Gastroesophageal sphincter (tissue), 4 donors: ENCODE data around the gene EHD1. TPM values are rescaled to one million over a fixed set of nuclear protein-coding genes. Genes with fewer than 3 reads are reported as not detected.
A peak's percentile ranks its signal among the peaks of the same experiment; 100 is the strongest.

ENCODE experiments used
- ATAC-seq: fragments of 150-250 bp; one replicate; pipeline ENCODE4 v1.9.1; 2016; ENCODE audit warnings: mild to moderate bottlenecking, moderate library complexity
- H3K27ac ChIP-seq, 4 donors: fragments of 200-600 bp; sonication (generic) in 3 of 4; 1 replicate in 3 of 4; 2 replicates in 1 of 4; pipeline ENCODE4 v1.5.1; 2016 to 2019
- H3K27me3 ChIP-seq: fragments of 200-600 bp; sonication (generic); one replicate; pipeline ENCODE4 v1.5.1; 2019
- H3K36me3 ChIP-seq, 2 donors: fragments of 200-600 bp; sonication (generic); one replicate each; pipeline ENCODE4 v1.5.1; 2019; ENCODE audit warnings: control low read depth in 1 of 2
- H3K4me1 ChIP-seq, 3 donors: fragments of 200-600 bp; sonication (generic); 1 replicate in 2 of 3; 2 replicates in 1 of 3; pipeline ENCODE4 v1.5.1; 2016 to 2019; ENCODE audit warnings: control low read depth in 2 of 3
- H3K4me3 ChIP-seq, 2 donors: fragments of 200-600 bp; sonication (generic); one replicate each; pipeline ENCODE4 v1.5.1; 2019; ENCODE audit warnings: mild to moderate bottlenecking in 1 of 2, moderate library complexity in 1 of 2
- H3K9me3 ChIP-seq, 3 donors: fragments of 200-600 bp; sonication (generic); one replicate each; pipeline ENCODE4 v1.5.1; 2017 to 2019; ENCODE audit warnings: control low read depth in 2 of 3
- CTCF ChIP-seq, 4 experiments: fragments of 200-600 bp in 2 of 4; fragments of 450-650 bp in 2 of 4; sonication (generic) in 1 of 4; IDR thresholded peaks; one replicate each; pipeline ENCODE4 v1.5.1; 2017 to 2019; ENCODE audit warnings: antibody characterized with exemption in 4 of 4, mild to moderate bottlenecking in 2 of 4, moderate library complexity in 2 of 4
- EP300 ChIP-seq: sonication (generic); formaldehyde crosslinking; IDR thresholded peaks from one replicate; pipeline ENCODE4 v1.6.1; 2017; ENCODE audit warnings: antibody characterized with exemption, mild to moderate bottlenecking
- POLR2A ChIP-seq, 2 donors: fragments of 450-650 bp; IDR thresholded peaks; one replicate each; pipeline ENCODE4 v1.6.1; 2017; ENCODE audit warnings: antibody characterized with exemption in 2 of 2, mild to moderate bottlenecking in 2 of 2, moderate library complexity in 1 of 2
- POLR2AphosphoS5 ChIP-seq: sonication (generic); formaldehyde crosslinking; IDR thresholded peaks from one replicate; pipeline ENCODE4 v1.6.1; 2017; ENCODE audit warnings: antibody characterized with exemption
- WGBS, 2 donors: methylation state at CpG; one replicate each; pipeline ENCODE4 v1.1.5; 2018; ENCODE audit warnings: low coverage in 1 of 2; 5-methylcytosine and 5-hydroxymethylcytosine counted together
- total RNA-seq, 4 donors: library from RNA; depleted of rRNA; stranded (reverse); fragments of >200 nt; gene quantifications; one replicate each; pipeline ENCODE4 v1.1.0, GENCODE V29; 2016

EHD1 gene
- total RNA-seq, 4 donors from 2014 or later, result 92.1 to 188 (median 101) TPM

- H3K4me3 ChIP-seq, result no peak overlapping the region
- peaks cover 0 to 29% of the 10 kb centered on the region in 2 donors for H3K36me3 ChIP-seq
- H3K27ac ChIP-seq, result peak overlapping the region in 3 of 4 donors; percentile 97 to 98 (median 97)
- 75 to 86% methylated on average over 5 to 6 of the region's 6 CpGs for WGBS, 2 donors
- TF ChIP-seq POLR2AphosphoS5 (no peak), POLR2A (IDR thresholded peaks at IDR 0.05) (no peak), CTCF (IDR thresholded peaks at IDR 0.05) (no peak), EP300 (no peak)
- H3K9me3 ChIP-seq, result no peaks in the 10 kb centered on the region
- ATAC-seq, result no peak
- no peaks in the 10 kb centered on the region for H3K27me3 ChIP-seq
- H3K4me1 ChIP-seq, result peaks cover 11 to 100% (median 63%) of the 10 kb centered on the region in 3 donors
These were observed 17.0 kb downstream of the EHD1 start for GRCh38 chr11:64861227-64861975.

GRCh38 chr11:64859542-64860414 lies 18.6 kb downstream of the EHD1 start:
- H3K9me3 ChIP-seq, result no peaks in the 10 kb centered on the region
- H3K4me3 ChIP-seq, result no peak overlapping the region
- H3K27ac ChIP-seq, result peak overlapping the region in 3 of 4 donors; percentile 78 to 97 (median 97)
- ATAC-seq, result no peak
- H3K4me1 ChIP-seq, result peaks cover 15 to 100% (median 67%) of the 10 kb centered on the region in 3 donors
- H3K27me3 ChIP-seq, result no peaks in the 10 kb centered on the region
- 70 to 93% methylated on average over 1 to 3 of the region's 33 CpGs for whole genome bisulfite sequencing, 2 donors
- no peak for TF ChIP-seq EP300
- TF ChIP-seq POLR2AphosphoS5, result no peak
- no peak for TF ChIP-seq CTCF (IDR thresholded peaks at IDR 0.05)
- H3K36me3 ChIP-seq, result peaks cover 0 to 30% of the 10 kb centered on the region in 2 donors

- peaks cover 15 to 100% (median 67%) of the 10 kb centered on the region in 3 donors for H3K4me1 ChIP-seq
- no peaks in the 10 kb centered on the region for H3K9me3 ChIP-seq
- no peak overlapping the region for H3K4me3 ChIP-seq
- no peak for TF ChIP-seq POLR2AphosphoS5
- no peak for TF ChIP-seq EP300
- TF ChIP-seq POLR2A (IDR thresholded peaks at IDR 0.05), result no peak
- no peak for TF ChIP-seq CTCF (IDR thresholded peaks at IDR 0.05)
- no CpG with 5 or more reads among the region's 19 CpGs for WGBS, 2 donors
- H3K27ac ChIP-seq, result peak overlapping the region in 3 of 4 donors; percentile 78 to 97 (median 97)
- peaks cover 0 to 41% of the 10 kb centered on the region in 2 donors for H3K36me3 ChIP-seq
- no peak for ATAC-seq
- H3K27me3 ChIP-seq, result no peaks in the 10 kb centered on the region
These were observed 19.8 kb downstream of the EHD1 start for GRCh38 chr11:64858467-64859263.

GRCh38 chr11:64857485-64857884 lies 20.9 kb downstream of the EHD1 start:
- TF ChIP-seq POLR2A (IDR thresholded peaks at IDR 0.05) (no peak), CTCF (IDR thresholded peaks at IDR 0.05) (no peak), EP300 (no peak), POLR2AphosphoS5 (no peak)
- Histone ChIP-seq H3K4me3 (no peak overlapping the region), H3K4me1 (peaks cover 15 to 100% (median 58%) of the 10 kb centered on the region in 3 donors), H3K36me3 (peaks cover 0 to 52% of the 10 kb centered on the region in 2 donors), H3K27me3 (no peaks in the 10 kb centered on the region), H3K9me3 (no peaks in the 10 kb centered on the region), H3K27ac (peak overlapping the region; percentile 78 to 97 (median 91))
- 87% methylated on average over 4 of the region's 6 CpGs; no CpG with 5 or more reads in 1 of the 2 donors for WGBS, 2 donors
- no peak for ATAC-seq
